Measurements from ENCODE around the gene HS3ST6.
"Not testable (repeated sequence)": the region's sequence is repeated elsewhere in the genome, so short reads cannot be mapped to it uniquely, and the experiment has no call there.

HS3ST6 gene

GRCh38 chr16:1906055-1906845 lies 12.0 kb downstream of the HS3ST6 start:
- DNase-seq = no peak

- DNase-seq = no peak
Observed at GRCh38 chr16:1903845-1904840, 14.1 kb downstream of the HS3ST6 start.

- DNase-seq = no peak
Observed at GRCh38 chr16:1903220-1903574, 15.0 kb downstream of the HS3ST6 start.

- no peak for DNase-seq
Observed at GRCh38 chr16:1902547-1903219, 15.5 kb downstream of the HS3ST6 start.

GRCh38 chr16:1900452-1900774 lies 17.8 kb downstream of the HS3ST6 start:
- DNase-seq = no peak

GRCh38 chr16:1899641-1900451 lies 18.4 kb downstream of the HS3ST6 start:
- no peak for DNase-seq

- DNase-seq = not testable (repeated sequence)
Observed at GRCh38 chr16:1897692-1898091, 20.5 kb downstream of the HS3ST6 start.

- DNase-seq = no peak
Observed at GRCh38 chr16:1895949-1896675, 22.1 kb downstream of the HS3ST6 start.

- DNase-seq = no peak
Observed at GRCh38 chr16:1895068-1895467, 23.1 kb downstream of the HS3ST6 start.

- DNase-seq = no peak
Observed at GRCh38 chr16:1890708-1891050, 27.5 kb downstream of the HS3ST6 start.

GRCh38 chr16:1890024-1890707 lies 28.0 kb downstream of the HS3ST6 start:
- DNase-seq = no peak

GRCh38 chr16:1887711-1888354 lies 30.4 kb downstream of the HS3ST6 start:
- DNase-seq = no peak

GRCh38 chr16:1884889-1885288 lies 33.3 kb downstream of the HS3ST6 start:
- DNase-seq = no peak

- no peak for DNase-seq
Observed at GRCh38 chr16:1884155-1884760, 34.0 kb downstream of the HS3ST6 start.

GRCh38 chr16:1881172-1881571 lies 37.0 kb downstream of the HS3ST6 start:
- DNase-seq = not testable (repeated sequence)

GRCh38 chr16:1879477-1879876 lies 38.7 kb downstream of the HS3ST6 start:
- DNase-seq = no peak

- no peak for DNase-seq
Observed at GRCh38 chr16:1878256-1878655, 40.0 kb downstream of the HS3ST6 start.

GRCh38 chr16:1877804-1878203 lies 40.4 kb downstream of the HS3ST6 start:
- DNase-seq = no peak

GRCh38 chr16:1877089-1877488 lies 41.1 kb downstream of the HS3ST6 start:
- no peak for DNase-seq

GRCh38 chr16:1876468-1876867 lies 41.7 kb downstream of the HS3ST6 start:
- no peak for DNase-seq

All from NCI-H1048 (cell line).